Prostate gland (tissue), 2 donors: ENCODE data around the gene SIGLEC11.
"Not testable (repeated sequence)": the region's sequence is repeated elsewhere in the genome, so short reads cannot be mapped to it uniquely, and the experiment has no call there.

ENCODE experiments used
- CTCF ChIP-seq, 4 experiments: fragments of 200-600 bp in 2 of 4; fragments of 450-650 bp in 2 of 4; sonication (generic) in 2 of 4; IDR thresholded peaks; 1 replicate in 3 of 4; 2 replicates in 1 of 4; pipeline ENCODE4 v1.5.1; 2016 to 2019; ENCODE audit warnings: antibody characterized with exemption in 4 of 4, mild to moderate bottlenecking in 2 of 4, moderate library complexity in 2 of 4
- POLR2A ChIP-seq: fragments of 450-650 bp; IDR thresholded peaks from one replicate; pipeline ENCODE4 v1.6.1; 2016; ENCODE audit warnings: antibody characterized with exemption, mild to moderate bottlenecking
- POLR2AphosphoS5 ChIP-seq: sonication (generic); formaldehyde crosslinking; IDR thresholded peaks from one replicate; pipeline ENCODE4 v1.6.1; 2017; ENCODE audit warnings: antibody characterized with exemption

- TF ChIP-seq CTCF (IDR thresholded peaks at IDR 0.05); POLR2AphosphoS5; POLR2A: not testable (repeated sequence)
These were observed 2.4 kb downstream of the SIGLEC11 start for GRCh38 chr19:49958596-49958995.
